ENCODE results near the gene TBX19. TPM values are rescaled to one million over a fixed set of nuclear protein-coding genes. Genes with fewer than 3 reads are reported as not detected.

TBX19 gene
- total RNA-seq, 5 donors from 2014 or later (not counting 1 experiment from before 2014, with no cell fraction given), result 2.8 to 3.9 (median 3.5) TPM

DNA sequence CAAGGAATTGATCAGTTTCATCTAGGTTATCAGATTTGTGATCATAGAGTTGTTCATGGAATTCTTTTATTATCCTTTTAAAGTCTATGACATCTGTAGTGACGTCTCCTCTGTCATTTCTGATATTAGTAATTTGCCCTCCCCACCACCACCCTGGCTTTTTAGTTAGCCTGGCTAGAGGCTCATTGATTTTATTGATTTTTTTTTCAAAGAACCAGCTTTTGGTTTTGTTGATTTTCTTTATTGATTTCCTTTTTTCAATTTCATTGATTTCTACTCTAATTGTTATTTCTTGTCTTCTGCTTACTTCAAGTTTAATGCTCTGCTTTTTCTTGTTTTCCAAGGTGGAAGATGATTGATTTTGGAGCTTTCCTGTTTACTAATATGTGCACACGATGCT is 23.3 kb upstream of the TBX19 start:
- ATAC-seq (replicated peaks in 1 of 4) (no peak), DNase-seq (no peak)
- Mint-ChIP-seq H3K4me1 (peaks cover 28 to 46% (median 35%) of the 10 kb centered on the region in 3 donors), H3K36me3 (peaks cover 62% of the 10 kb centered on the region), H3K27me3 (no peaks in the 10 kb centered on the region), H3K27ac (no peak overlapping the region), H3K4me3 (no peak overlapping the region), H3K9me3 (peaks cover 0 to 12% (median 3%) of the 10 kb centered on the region in 3 donors)
- POLR2A ChIA-PET, result no interaction called here
- Histone ChIP-seq H3K4me1 (ENCODE audit: control insufficient read depth in 1 of 2, extremely low read depth in 1 of 2, insufficient read depth in 2 of 2, low read length in 2 of 2) (no peaks in the 10 kb centered on the region), H3K4me3 (ENCODE audit: control insufficient read depth in 1 of 2, extremely low read depth in 1 of 2, low read length in 1 of 2) (no peak overlapping the region), H3K9me3 (no peaks in the 10 kb centered on the region), H3K27me3 (replicated peaks in 1 of 2; ENCODE audit: control insufficient read depth in 2 of 2, extremely low read depth in 1 of 2, insufficient read depth in 2 of 2, low read length in 1 of 2) (no peaks in the 10 kb centered on the region), H3K27ac (ENCODE audit: low read length) (no peak overlapping the region), H3K36me3 (ENCODE audit: control insufficient read depth in 2 of 2, extremely low read depth in 1 of 2, insufficient read depth in 1 of 2, low read length in 1 of 2) (peaks cover 2 to 5% of the 10 kb centered on the region in 2 donors)
- WGBS (ENCODE audit: insufficient coverage), result no CpG with 5 or more reads among the region's 2 CpGs
- CTCF ChIA-PET, result no interaction called here

DNA sequence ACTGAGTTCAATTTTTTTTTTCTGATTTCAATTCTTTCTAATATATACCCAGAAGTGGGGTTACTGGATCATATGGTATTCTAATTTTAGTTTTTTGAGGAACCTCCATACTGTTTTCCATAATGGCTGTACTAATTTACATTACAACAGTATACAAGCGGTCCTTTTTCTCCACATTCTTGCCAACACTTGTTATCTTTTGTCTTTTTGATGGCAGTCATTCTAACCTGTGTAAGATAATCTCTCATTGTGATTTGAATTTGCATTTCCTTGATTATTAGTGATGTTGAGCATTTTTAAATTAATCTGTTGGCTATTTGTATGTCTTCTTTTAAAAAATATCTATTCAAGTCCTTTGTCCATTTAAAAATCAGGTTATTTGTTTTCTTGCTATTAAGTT is 21.1 kb upstream of the TBX19 start:
- Mint-ChIP-seq H3K4me3 (no peak overlapping the region), H3K36me3 (peaks cover 62% of the 10 kb centered on the region), H3K9me3 (peaks cover 5 to 12% (median 7%) of the 10 kb centered on the region in 3 donors), H3K27me3 (no peaks in the 10 kb centered on the region), H3K4me1 (peaks cover 26 to 42% (median 28%) of the 10 kb centered on the region in 3 donors), H3K27ac (no peak overlapping the region)
- Histone ChIP-seq H3K4me3 (ENCODE audit: control insufficient read depth in 1 of 2, extremely low read depth in 1 of 2, low read length in 1 of 2) (no peak overlapping the region), H3K36me3 (ENCODE audit: control insufficient read depth in 2 of 2, extremely low read depth in 1 of 2, insufficient read depth in 1 of 2, low read length in 1 of 2) (peaks cover 2 to 3% of the 10 kb centered on the region in 2 donors), H3K27ac (ENCODE audit: low read length) (no peak overlapping the region), H3K9me3 (no peaks in the 10 kb centered on the region), H3K27me3 (replicated peaks in 1 of 2; ENCODE audit: control insufficient read depth in 2 of 2, extremely low read depth in 1 of 2, insufficient read depth in 2 of 2, low read length in 1 of 2) (no peaks in the 10 kb centered on the region), H3K4me1 (ENCODE audit: control insufficient read depth in 1 of 2, extremely low read depth in 1 of 2, insufficient read depth in 2 of 2, low read length in 2 of 2) (no peaks in the 10 kb centered on the region)
- ATAC-seq (replicated peaks in 1 of 4), result no peak
- CTCF ChIA-PET, result no interaction called here
- DNase-seq, result no peak
- POLR2A ChIA-PET, result no interaction called here
- WGBS (ENCODE audit: insufficient coverage), result no CpG with 5 or more reads among the region's 1 CpG

DNA sequence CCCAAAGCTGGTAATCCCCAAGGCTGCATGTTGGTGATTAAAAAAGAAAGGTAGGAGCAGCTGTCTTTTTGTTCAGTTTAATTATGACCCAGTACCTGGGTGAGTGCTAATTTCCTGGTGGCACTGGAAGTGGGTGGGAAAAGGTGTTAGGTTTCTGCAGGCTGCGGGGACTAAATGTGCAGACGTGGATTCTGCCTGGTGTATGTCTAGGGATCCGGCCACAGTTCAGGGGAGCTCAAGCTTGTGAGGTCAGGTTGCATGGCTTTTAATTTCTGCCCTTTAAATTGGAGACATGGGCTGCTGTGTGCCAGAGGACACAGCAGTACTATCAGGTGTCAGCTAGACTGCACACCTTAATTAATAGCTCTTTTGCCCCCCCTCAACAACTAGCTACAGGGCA is 20.3 kb upstream of the TBX19 start:
- DNase-seq (no peak), ATAC-seq (replicated peaks in 1 of 4) (no peak)
- Histone ChIP-seq H3K27ac (ENCODE audit: low read length) (no peak overlapping the region), H3K4me1 (ENCODE audit: control insufficient read depth in 1 of 2, extremely low read depth in 1 of 2, insufficient read depth in 2 of 2, low read length in 2 of 2) (no peaks in the 10 kb centered on the region), H3K36me3 (ENCODE audit: control insufficient read depth in 2 of 2, extremely low read depth in 1 of 2, insufficient read depth in 1 of 2, low read length in 1 of 2) (peaks cover 2 to 5% of the 10 kb centered on the region in 2 donors), H3K4me3 (ENCODE audit: control insufficient read depth in 1 of 2, extremely low read depth in 1 of 2, low read length in 1 of 2) (no peak overlapping the region), H3K9me3 (no peaks in the 10 kb centered on the region), H3K27me3 (replicated peaks in 1 of 2; ENCODE audit: control insufficient read depth in 2 of 2, extremely low read depth in 1 of 2, insufficient read depth in 2 of 2, low read length in 1 of 2) (no peaks in the 10 kb centered on the region)
- H3K9me3 Mint-ChIP-seq, result peaks cover 5 to 12% (median 7%) of the 10 kb centered on the region in 3 donors
- no peak overlapping the region for H3K27ac Mint-ChIP-seq
- peaks cover 26 to 42% (median 28%) of the 10 kb centered on the region in 3 donors for H3K4me1 Mint-ChIP-seq
- H3K36me3 Mint-ChIP-seq, result peaks cover 56% of the 10 kb centered on the region
- POLR2A ChIA-PET, result no interaction called here
- no peaks in the 10 kb centered on the region for H3K27me3 Mint-ChIP-seq
- CTCF ChIA-PET, result no interaction called here
- 100% methylated on average over 2 of the region's 3 CpGs for WGBS (ENCODE audit: insufficient coverage)
- no peak overlapping the region for H3K4me3 Mint-ChIP-seq

DNA sequence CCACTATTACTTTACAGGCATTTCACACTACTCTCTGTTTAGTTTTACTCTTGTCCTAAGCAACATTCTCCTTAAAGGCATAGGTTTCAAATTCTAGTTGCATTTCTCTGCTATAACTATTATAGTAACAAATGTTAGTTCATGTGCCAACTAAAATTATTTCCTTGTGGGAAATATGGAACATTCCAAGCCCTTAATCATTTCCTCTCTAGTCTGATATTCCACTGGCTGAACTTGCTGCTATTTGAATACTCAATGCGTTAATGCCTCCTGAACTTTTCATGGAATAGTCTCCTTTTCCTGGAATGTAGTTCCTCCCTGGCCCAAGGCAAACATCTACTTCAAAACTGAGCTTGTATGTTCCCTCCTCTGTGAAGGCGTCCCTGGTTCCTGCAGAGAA is 19.3 kb upstream of the TBX19 start:
- peaks cover under 1 to 5% of the 10 kb centered on the region in 2 donors for H3K36me3 ChIP-seq (ENCODE audit: control insufficient read depth in 2 of 2, extremely low read depth in 1 of 2, insufficient read depth in 1 of 2, low read length in 1 of 2)
- no peak overlapping the region for H3K27ac ChIP-seq (ENCODE audit: low read length)
- Mint-ChIP-seq H3K27ac (no peak overlapping the region), H3K27me3 (no peaks in the 10 kb centered on the region), H3K4me1 (peaks cover 26 to 42% (median 28%) of the 10 kb centered on the region in 3 donors), H3K9me3 (peaks cover 4 to 5% (median 5%) of the 10 kb centered on the region in 3 donors), H3K36me3 (peaks cover 49% of the 10 kb centered on the region), H3K4me3 (no peak overlapping the region)
- 100% methylated on average over 2 of the region's 2 CpGs for WGBS (ENCODE audit: insufficient coverage)
- H3K27me3 ChIP-seq (replicated peaks in 1 of 2; ENCODE audit: control insufficient read depth in 2 of 2, extremely low read depth in 1 of 2, insufficient read depth in 2 of 2, low read length in 1 of 2), result no peaks in the 10 kb centered on the region
- ATAC-seq (replicated peaks in 1 of 4), result no peak
- no peak overlapping the region for H3K4me3 ChIP-seq (ENCODE audit: control insufficient read depth in 1 of 2, extremely low read depth in 1 of 2, low read length in 1 of 2)
- H3K4me1 ChIP-seq (ENCODE audit: control insufficient read depth in 1 of 2, extremely low read depth in 1 of 2, insufficient read depth in 2 of 2, low read length in 2 of 2), result no peaks in the 10 kb centered on the region
- DNase-seq, result no peak
- H3K9me3 ChIP-seq, result no peaks in the 10 kb centered on the region
- CTCF ChIA-PET, result no interaction called here
- POLR2A ChIA-PET, result no interaction called here

DNA sequence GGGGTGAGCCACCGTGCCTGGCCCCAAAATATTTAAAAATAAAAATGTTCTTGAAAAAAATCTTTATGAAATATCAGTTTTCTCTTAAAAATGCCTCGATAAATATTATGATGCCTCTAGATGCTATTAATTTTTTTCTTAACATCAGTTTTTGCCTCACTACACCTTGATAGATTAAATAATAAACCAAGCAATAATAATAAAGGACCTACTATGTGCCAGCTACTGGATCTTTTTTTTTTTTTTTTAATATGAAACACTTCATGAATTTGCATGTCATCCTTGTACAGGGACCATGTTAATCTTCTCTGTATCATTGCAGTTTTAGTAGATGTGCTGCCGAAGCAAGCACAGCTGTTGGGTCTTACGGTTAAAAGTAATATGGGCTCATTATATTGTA is 17.5 kb upstream of the TBX19 start:
- peaks cover 41% of the 10 kb centered on the region for H3K36me3 Mint-ChIP-seq
- Histone ChIP-seq H3K4me1 (ENCODE audit: control insufficient read depth in 1 of 2, extremely low read depth in 1 of 2, insufficient read depth in 2 of 2, low read length in 2 of 2) (no peaks in the 10 kb centered on the region), H3K27ac (ENCODE audit: low read length) (no peak overlapping the region), H3K4me3 (ENCODE audit: control insufficient read depth in 1 of 2, extremely low read depth in 1 of 2, low read length in 1 of 2) (no peak overlapping the region), H3K27me3 (replicated peaks in 1 of 2; ENCODE audit: control insufficient read depth in 2 of 2, extremely low read depth in 1 of 2, insufficient read depth in 2 of 2, low read length in 1 of 2) (no peaks in the 10 kb centered on the region), H3K9me3 (no peaks in the 10 kb centered on the region), H3K36me3 (ENCODE audit: control insufficient read depth in 2 of 2, extremely low read depth in 1 of 2, insufficient read depth in 1 of 2, low read length in 1 of 2) (peaks cover 0 to 5% of the 10 kb centered on the region in 2 donors)
- DNase-seq (no peak), ATAC-seq (replicated peaks in 1 of 4) (no peak)
- H3K4me3 Mint-ChIP-seq, result no peak overlapping the region
- no CpG with 5 or more reads among the region's 4 CpGs for WGBS (ENCODE audit: insufficient coverage)
- ChIA-PET CTCF (interaction anchor here in 1 of 2 donors (0.6 kb wide), 2 partner anchors 24 to 53 kb away, joined by 4 read pairs; no protein-coding TSS in a partner anchor), POLR2A (interaction anchor here in 1 of 2 donors (0.6 kb wide), 2 partner anchors 8 to 1430 kb away, joined by 3 to 4 read pairs; no protein-coding TSS in a partner anchor)
- H3K27ac Mint-ChIP-seq, result no peak overlapping the region
- H3K9me3 Mint-ChIP-seq, result peaks cover 0 to 5% (median 4%) of the 10 kb centered on the region in 3 donors
- H3K4me1 Mint-ChIP-seq, result peaks cover 21 to 27% (median 23%) of the 10 kb centered on the region in 3 donors
- H3K27me3 Mint-ChIP-seq, result no peaks in the 10 kb centered on the region

DNA sequence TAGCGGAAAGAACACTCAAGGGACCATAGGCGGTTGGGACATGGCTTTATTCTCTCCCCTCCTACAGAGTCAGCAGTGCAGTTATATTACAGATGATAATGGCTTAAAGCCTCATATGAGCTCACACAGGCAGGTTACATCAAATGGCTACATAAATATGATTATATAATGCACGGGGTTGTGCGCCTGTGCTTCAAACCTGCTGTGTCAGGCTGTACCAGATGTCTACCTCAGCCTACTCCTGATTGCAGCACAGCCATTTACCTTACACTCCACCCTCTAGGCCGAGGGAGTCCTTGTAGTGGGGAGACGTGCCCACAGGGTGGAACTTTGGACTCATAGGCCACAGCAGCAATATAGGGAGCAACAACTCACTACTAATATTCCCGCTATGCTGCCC is 16.4 kb upstream of the TBX19 start:
- Histone ChIP-seq H3K4me3 (ENCODE audit: control insufficient read depth in 1 of 2, extremely low read depth in 1 of 2, low read length in 1 of 2) (no peak overlapping the region), H3K27ac (ENCODE audit: low read length) (no peak overlapping the region), H3K9me3 (no peaks in the 10 kb centered on the region), H3K4me1 (ENCODE audit: control insufficient read depth in 1 of 2, extremely low read depth in 1 of 2, insufficient read depth in 2 of 2, low read length in 2 of 2) (no peaks in the 10 kb centered on the region), H3K36me3 (ENCODE audit: control insufficient read depth in 2 of 2, extremely low read depth in 1 of 2, insufficient read depth in 1 of 2, low read length in 1 of 2) (peaks cover 3 to 5% of the 10 kb centered on the region in 2 donors), H3K27me3 (replicated peaks in 1 of 2; ENCODE audit: control insufficient read depth in 2 of 2, extremely low read depth in 1 of 2, insufficient read depth in 2 of 2, low read length in 1 of 2) (no peaks in the 10 kb centered on the region)
- H3K9me3 Mint-ChIP-seq, result peaks cover 0 to 5% (median 4%) of the 10 kb centered on the region in 3 donors
- H3K27me3 Mint-ChIP-seq, result no peaks in the 10 kb centered on the region
- no CpG with 5 or more reads among the region's 7 CpGs for WGBS (ENCODE audit: insufficient coverage)
- DNase-seq (no peak), ATAC-seq (replicated peaks in 1 of 4) (no peak)
- no peak overlapping the region for H3K27ac Mint-ChIP-seq
- CTCF ChIA-PET, result no interaction called here
- H3K4me3 Mint-ChIP-seq, result no peak overlapping the region
- POLR2A ChIA-PET, result no interaction called here
- peaks cover 19 to 23% (median 21%) of the 10 kb centered on the region in 3 donors for H3K4me1 Mint-ChIP-seq
- H3K36me3 Mint-ChIP-seq, result peaks cover 39% of the 10 kb centered on the region
